NOMO-1 treated with dmso at 0.1 percent for 144 hours (cell line): ENCODE measurements around the gene CHL1.
"Not testable (repeated sequence)": the region's sequence is repeated elsewhere in the genome, so short reads cannot be mapped to it uniquely, and the experiment has no call there.

Experiments
- DNase-seq: peaks from one replicate; lab custom pipeline; 2025; ENCODE audit not compliant: unreplicated experiment; lab: John Stamatoyannopoulos, UW

Gene CHL1

GRCh38 chr3:332701-333100 lies 136.1 kb downstream of the CHL1 start:
- no peak for DNase-seq

- DNase-seq, result no peak
Measured at GRCh38 chr3:335240-335639, 138.7 kb downstream of the CHL1 start.

- no peak for DNase-seq
Measured at GRCh38 chr3:339351-339750, 142.8 kb downstream of the CHL1 start.

- no peak for DNase-seq
Measured at GRCh38 chr3:341998-342397, 145.4 kb downstream of the CHL1 start.

- no peak for DNase-seq
Measured at GRCh38 chr3:346186-346585, 149.6 kb downstream of the CHL1 start.

GRCh38 chr3:347581-347980 lies 151.0 kb downstream of the CHL1 start:
- DNase-seq, result no peak

- DNase-seq, result no peak
Measured at GRCh38 chr3:350871-351371, 154.4 kb downstream of the CHL1 start.

GRCh38 chr3:352599-352998 lies 156.0 kb downstream of the CHL1 start:
- no peak for DNase-seq

- no peak for DNase-seq
Measured at GRCh38 chr3:353191-353739, 156.7 kb downstream of the CHL1 start.

GRCh38 chr3:354432-354831 lies 157.9 kb downstream of the CHL1 start:
- DNase-seq, result peak; percentile 1

- DNase-seq, result no peak
Measured at GRCh38 chr3:355622-356021, 159.1 kb downstream of the CHL1 start.

- DNase-seq, result no peak
Measured at GRCh38 chr3:356952-357351, 160.4 kb downstream of the CHL1 start.

- DNase-seq, result no peak
Measured at GRCh38 chr3:359672-360071, 163.1 kb downstream of the CHL1 start.

- DNase-seq, result no peak
Measured at GRCh38 chr3:362681-363338, 166.2 kb downstream of the CHL1 start.

GRCh38 chr3:364287-364686 lies 167.7 kb downstream of the CHL1 start:
- no peak for DNase-seq

GRCh38 chr3:365268-365667 lies 168.7 kb downstream of the CHL1 start:
- DNase-seq, result no peak

- not testable (repeated sequence) for DNase-seq
Measured at GRCh38 chr3:366253-366652, 169.7 kb downstream of the CHL1 start.

GRCh38 chr3:373193-373779 lies 176.7 kb downstream of the CHL1 start:
- DNase-seq, result no peak

GRCh38 chr3:374459-374858 lies 177.9 kb downstream of the CHL1 start:
- DNase-seq, result no peak

GRCh38 chr3:377158-377561 lies 180.6 kb downstream of the CHL1 start:
- DNase-seq, result peak; percentile 2

- DNase-seq, result no peak
Measured at GRCh38 chr3:380801-381200, 184.2 kb downstream of the CHL1 start.

- no peak for DNase-seq
Measured at GRCh38 chr3:385151-385550, 188.6 kb downstream of the CHL1 start.

- DNase-seq, result no peak
Measured at GRCh38 chr3:394775-395174, 198.2 kb downstream of the CHL1 start.
